Cardiac atrium fibroblast (primary cell): ENCODE measurements around the gene ARID3C. TPM values are rescaled to one million over a fixed set of nuclear protein-coding genes. Genes with fewer than 3 reads are reported as not detected.

Experiments
- total RNA-seq: library from RNA; depleted of rRNA; stranded (reverse); fragments of >200 nt; gene quantifications from 2 replicates; pipeline ENCODE4 v1.2.3, GENCODE V29; 2015

ARID3C gene, protein sequence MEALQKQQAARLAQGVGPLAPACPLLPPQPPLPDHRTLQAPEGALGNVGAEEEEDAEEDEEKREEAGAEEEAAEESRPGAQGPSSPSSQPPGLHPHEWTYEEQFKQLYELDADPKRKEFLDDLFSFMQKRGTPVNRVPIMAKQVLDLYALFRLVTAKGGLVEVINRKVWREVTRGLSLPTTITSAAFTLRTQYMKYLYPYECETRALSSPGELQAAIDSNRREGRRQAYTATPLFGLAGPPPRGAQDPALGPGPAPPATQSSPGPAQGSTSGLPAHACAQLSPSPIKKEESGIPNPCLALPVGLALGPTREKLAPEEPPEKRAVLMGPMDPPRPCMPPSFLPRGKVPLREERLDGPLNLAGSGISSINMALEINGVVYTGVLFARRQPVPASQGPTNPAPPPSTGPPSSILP
- 0.72 TPM in 1 of 2 replicates, not detected in the other for total RNA-seq

DNA sequence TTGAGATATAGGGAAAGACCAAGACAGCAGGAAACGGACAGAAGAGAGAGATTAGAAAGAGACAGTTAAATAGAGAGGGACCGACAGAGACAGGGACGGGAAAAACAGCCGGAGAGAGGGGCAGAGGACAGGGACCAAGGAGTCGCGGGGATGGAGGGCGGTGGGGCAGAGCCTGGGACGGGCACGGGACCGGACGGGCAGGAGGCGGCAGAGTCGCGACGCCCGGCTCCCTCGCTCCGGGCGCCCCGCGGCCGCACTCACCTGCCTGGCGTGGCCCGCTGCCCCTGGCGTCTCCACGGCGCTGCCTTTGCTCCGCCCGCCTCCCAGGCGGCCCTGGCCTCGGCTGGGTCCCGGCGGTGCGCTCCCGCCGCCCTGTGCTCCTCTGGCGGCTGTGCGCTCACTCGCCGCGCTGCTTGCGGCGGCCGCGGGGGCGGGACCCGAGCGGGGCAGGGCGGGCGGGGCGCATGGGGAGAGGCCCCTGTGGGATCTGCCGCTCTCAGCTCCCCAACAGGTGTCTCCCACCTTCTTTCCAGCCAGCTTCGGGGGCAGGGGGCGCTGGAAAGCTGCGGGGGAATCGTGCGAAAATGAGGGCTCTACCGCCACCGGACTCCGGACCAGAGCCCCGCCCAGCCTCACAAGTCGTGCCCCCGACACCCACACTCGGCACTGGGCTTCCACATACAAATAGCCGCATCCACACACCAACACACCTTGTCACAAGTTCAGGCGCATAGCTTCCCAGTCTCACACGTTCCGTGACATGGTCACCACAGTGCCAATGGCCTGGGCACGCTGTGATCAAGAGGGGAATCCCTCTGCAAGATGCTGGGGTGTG, at the start of gene ARID3C:
TSS of gene ARID3C (minus strand) at position 411 of the 835 bp plus-strand sequence. CDS start 1,052 bp downstream, outside the sequence.

DNA sequence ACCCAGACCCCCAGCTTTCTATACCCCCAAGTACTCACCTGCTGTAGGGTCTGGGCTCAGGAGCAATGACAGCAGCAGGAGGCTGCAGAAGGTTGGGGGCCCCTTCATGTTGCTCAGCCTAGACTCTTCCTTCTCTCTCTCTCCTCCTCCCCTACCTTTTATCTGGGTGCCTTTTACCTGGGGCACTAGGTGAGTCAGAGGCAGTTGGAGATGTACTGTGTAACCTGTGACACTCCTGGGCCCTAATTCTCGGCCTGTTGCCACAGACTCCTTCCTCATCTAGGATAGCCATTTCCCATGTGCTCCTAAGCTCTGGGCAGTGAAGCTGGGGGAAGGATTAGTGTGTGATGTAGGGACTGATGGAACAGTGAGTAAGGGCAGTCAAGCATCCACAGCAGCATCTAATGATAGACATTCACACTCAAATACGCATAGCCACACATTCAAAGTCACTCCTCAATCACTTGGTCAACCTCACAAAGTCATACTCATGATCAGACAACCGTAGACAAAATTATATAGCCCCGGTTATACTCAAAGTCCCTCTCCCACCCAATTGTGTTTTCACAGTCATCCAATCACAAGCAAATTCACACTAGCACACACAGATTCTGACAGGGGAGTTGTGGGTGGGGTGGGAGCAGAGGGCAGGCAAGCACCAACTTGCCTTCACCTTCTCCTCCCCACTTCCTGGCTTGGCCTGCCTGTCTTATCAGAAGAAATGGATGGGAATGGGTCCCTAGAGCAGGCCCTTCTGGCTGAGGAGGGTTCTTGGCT, 33.8 kb upstream of the ARID3C start, which contains the start of gene CCL27:
TSS of gene CCL27 (minus strand) at position 132 of the 777 bp plus-strand sequence. CDS start at position 108, 24 bp downstream.

DNA sequence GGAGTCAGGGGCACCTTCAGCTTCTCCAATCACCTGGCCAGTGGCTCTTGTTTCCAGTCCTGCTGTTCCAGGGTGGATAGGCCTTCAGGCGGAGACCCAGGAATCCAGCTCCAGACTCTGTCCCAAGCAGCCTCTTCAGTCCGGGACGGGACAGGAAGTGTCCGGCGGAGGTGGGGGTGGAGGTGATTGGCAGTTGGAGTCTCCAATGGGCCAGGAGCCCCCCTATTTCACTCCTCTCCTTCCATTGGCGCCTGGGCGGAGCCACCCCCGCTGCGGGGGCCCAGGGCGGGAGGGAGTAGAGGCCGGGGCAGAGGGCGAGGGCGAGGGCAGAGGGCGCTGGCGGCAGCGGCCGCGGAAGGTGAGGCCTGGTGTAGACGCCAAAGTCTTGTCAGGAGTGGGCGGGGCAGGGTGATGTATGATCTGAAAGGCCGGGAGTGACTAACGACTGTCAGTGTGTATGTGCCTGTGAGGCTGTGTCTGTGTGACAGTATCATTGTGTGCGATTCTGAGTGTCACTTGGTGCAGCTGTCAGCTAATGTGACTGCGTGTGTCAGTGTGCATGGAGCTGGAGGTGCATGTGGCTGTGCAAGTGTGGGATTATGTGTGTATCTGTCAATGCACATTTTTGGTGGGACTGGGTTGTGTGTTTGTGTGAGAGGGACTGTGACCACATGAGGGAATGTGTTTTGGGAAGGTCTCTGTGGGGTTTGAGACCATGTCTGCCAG, 23.2 kb upstream of the ARID3C start, which contains the start of gene IL11RA:
TSS of gene IL11RA (plus strand) at position 310 of the 726 bp plus-strand sequence. CDS start 3,033 bp downstream, outside the sequence.

DNA sequence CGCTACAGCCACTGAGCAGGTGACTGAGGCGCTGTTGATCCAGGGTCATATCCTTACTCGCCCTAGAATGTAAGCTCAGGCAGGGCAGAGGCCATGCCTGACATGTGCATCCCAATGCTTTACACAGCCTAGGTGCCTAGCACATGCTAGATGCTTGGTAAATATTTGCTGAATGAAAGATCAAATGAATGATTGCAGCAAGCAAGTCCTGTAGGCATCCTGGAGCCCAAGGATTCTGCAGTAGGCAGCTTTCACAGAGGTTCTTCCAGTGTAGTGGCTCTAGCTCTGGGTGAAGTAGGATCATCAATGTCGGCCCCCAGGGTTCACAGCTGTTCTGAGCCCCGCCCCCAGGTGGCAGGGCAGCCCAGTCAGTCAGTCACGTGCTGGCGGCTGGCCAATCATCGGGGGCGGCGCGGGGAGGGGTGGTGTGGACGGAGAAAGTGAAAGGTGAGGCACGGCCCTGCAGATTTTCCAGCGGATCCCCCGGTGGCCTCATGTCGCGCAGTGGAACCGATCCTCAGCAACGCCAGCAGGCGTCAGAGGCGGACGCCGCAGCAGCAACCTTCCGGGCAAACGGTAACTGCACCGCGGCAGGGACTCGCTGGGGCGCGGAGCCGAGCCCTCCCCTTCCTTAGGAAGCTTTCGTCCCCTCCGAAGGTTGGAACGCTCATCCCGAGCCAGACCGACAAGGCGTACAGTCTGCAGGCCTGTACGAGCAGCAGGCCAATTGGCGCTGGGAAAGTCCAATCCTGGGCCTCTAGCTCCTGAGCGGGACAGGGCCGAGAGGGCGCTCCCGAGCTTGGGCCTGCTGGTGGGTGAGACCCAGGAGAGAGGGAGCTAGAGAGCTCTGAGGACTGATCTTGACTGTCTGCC, 17.6 kb upstream of the ARID3C start, which contains the start of gene GALT:
TSS of gene GALT (plus strand) at position 465 of the 873 bp plus-strand sequence. CDS start at position 495, 30 bp downstream.

DNA sequence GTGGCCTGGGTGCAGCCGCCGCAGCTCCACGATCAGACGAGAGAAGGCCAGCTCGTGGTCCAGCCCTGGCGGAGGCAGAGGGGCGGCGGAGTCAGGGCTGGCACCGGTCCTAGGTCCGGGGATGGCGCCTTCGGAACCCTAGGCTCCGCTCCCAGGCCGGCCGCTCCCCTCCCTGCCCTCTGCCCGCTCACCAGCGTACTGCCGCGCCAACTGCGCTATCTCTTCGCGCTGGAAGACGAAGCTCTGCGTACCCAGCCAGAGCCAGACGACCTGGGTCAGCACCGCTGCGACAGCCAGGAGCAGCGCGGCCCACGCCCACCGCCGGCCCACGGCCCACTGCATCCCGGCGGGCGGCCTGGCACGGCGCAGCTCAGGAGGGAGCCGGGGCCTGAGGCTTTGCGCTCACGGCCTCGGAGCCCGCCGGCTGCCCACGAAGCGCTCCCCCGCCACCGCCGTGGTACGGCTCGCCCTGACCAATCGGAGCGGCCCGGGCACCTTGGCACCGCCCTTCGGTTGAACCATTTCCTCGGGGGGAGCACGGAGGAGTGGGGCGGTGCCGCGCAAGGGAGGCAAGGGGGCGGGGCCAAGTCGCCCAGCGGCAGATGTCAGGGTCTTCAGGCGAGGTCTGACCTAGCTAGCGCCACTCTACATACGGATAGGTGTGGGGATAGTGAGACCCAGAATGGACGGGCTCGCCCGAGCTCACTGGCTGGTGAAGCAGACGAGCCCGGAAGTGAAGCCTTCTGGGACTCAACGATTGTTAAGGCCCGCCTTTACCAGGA, 8.7 kb upstream of the ARID3C start, which contains the start of gene SIGMAR1:
TSS of gene SIGMAR1 (minus strand) at position 432 of the 782 bp plus-strand sequence. CDS start at position 342, 90 bp downstream.

DNA sequence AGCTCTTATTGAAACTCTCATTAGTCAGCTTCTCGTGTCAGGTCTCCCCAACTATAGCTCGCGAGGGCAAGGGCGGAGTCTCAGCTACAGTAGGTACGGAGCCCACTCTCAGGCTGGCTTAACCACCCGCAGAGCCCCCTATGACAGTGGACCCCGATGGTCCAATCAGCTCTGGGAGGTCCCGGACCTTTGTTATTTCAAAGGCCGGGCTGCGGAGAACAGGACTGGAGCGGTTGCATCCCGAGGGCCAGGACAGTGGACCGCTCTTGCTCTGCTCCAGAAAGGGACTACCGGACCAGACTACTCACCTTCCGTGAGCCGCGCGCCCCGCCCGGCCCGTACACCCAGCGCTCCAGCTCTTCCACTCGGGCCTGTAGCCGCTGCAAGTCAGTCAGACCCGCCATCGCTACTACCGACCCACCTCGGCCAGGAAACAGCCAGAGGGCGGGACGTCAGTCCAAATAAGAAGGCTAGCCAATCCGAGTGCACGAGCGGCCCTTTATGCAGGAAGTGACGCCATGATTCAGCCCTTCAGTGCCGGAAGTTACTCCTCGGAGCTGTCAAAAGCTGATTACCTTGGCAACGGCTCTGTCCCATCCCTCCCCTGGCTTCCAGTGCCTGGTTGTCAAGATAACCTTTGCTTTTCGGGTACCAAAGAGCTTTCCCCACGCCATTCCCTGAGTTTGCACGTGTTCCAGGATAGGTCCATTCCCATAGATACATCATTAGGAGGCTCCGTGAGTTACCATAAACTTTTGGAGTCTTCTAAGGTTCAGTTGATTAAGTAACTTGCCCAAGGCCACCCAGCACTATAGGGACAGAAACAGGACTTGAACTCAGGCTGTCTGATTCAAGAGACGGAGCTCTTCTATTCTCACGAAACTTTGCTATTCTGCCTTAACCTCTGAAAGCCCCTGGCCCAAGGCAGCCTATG, 8.5 kb downstream of the ARID3C start, which contains the start of gene DCTN3:
TSS of gene DCTN3 (minus strand) at position 435 of the 934 bp plus-strand sequence. CDS start at position 404, 31 bp downstream.

DNA sequence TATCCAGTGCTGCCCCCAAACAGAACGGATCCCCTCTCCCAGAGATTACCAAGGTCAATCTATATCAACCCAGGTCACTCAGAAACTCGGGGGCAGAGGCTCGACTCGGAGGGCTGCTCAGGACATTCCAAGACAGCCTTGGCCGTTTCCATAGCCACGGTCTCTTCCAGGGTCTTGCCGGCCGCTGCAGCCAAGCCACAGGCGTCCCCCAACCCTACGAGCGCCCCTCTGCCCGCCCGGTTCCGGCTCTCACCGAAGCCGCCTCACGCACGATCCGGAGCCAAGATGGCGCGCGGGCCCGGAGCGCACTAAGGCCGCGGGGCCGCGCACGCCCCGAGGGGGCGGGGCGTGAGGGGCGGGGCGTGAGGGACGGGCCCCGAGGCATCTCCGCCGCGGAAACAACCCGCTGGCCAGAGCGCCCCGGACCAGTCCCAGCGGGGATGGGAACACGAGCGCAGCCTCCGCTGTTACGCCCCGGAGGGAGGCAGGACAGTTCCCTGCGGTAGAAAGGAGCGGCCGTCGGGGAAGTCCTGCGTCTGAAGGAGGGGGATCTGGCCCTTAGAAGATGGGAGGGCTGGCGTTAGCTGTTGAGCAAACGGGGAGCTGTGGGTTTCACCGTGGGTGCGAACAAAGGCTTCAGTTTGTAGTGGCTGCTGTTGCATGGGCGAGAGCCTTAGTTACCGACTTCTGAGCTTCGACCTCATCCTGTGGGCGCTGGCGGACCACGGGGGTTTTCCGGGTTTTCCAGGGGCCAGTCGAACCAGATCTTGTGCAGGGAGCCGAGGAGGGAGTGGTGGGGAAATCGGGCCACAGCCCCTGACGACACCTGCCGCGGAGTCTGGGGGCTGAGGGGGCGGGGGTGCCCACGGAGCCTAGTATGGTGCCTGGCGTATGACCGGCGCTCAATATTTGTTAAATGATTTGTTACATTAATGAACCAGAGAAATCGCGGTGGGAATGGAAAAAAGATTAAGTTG, 16.8 kb downstream of the ARID3C start, which contains the start of gene RPP25L:
TSS of gene RPP25L (minus strand) at position 287 of the 977 bp plus-strand sequence. CDS start 801 bp downstream, outside the sequence.

DNA sequence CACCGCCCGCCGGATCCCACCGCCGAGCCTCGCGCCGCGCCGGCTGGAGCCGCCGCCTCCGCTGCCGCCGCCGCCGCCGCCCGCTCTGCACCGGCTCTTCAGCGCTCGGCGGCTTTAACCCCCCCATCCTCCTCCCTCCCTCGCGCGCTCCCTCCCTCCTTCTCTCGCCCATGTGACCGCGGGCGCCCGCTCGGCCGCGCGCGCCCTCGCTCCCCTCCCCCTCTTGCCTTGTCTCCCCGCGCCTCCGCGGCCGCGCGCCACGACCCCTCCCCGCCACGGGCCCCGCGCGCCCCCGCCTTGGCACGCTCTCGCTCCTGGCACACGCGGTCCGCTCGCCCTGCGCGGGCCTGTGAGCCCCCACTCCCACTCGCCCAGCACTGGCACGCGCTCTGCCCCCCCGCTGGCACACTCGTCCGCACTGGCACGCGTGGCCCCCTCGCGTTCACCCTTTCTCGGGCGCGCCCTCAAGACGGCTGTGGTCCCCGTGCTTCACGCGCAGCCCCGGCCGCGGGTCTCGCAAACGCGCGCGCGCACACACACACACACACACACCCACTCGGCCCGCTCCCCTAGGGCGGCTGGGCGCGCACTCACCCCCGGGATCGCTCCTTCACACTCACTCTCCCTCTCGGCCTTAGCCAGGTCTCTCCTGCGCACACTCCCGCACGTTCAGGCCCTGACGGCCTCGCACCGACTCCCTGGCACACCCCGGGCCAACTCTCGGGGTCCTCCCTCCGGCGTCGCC, 39.1 kb downstream of the ARID3C start, which contains the start of gene CNTFR:
TSS of gene CNTFR (minus strand) at position 89 of the 745 bp plus-strand sequence. CDS start 20,743 bp downstream, outside the sequence.

Other genes with a start within 250 kb of the ARID3C start
- gene FAM219A, start 170.5 kb downstream of the ARID3C start, total RNA-seq: 17.0 and 19.3 TPM in 2 replicates
- not detected in 2 replicates for gene DNAI1, start 170.3 kb downstream of the ARID3C start, total RNA-seq
- gene ENHO, start 106.1 kb downstream of the ARID3C start, total RNA-seq: 1.6 TPM in 1 of 2 replicates, not detected in the other
- gene CNTFR, start 39.3 kb downstream of the ARID3C start, total RNA-seq: 0.72 TPM in 1 of 2 replicates, not detected in the other
- gene RPP25L, start 17.0 kb downstream of the ARID3C start, total RNA-seq: 27.7 and 48.4 TPM in 2 replicates
- gene DCTN3, start 8.6 kb downstream of the ARID3C start, total RNA-seq: 101 and 107 TPM in 2 replicates
- 81.8 and 109 TPM in 2 replicates for gene SIGMAR1, start 8.7 kb upstream of the ARID3C start, total RNA-seq
- 35.5 and 40.6 TPM in 2 replicates for gene GALT, start 17.6 kb upstream of the ARID3C start, total RNA-seq
- gene IL11RA, start 23.1 kb upstream of the ARID3C start, total RNA-seq: 18.8 and 25.3 TPM in 2 replicates
- gene CCL27, start 33.6 kb upstream of the ARID3C start, total RNA-seq: not detected in 2 replicates
- not detected in 2 replicates for gene CCL19, start 62.2 kb upstream of the ARID3C start, total RNA-seq
- gene CCL21, start 81.1 kb upstream of the ARID3C start, total RNA-seq: 1.4 TPM in 1 of 2 replicates, not detected in the other